ENCODE data around the gene IGSF8.
"Not testable (repeated sequence)": the region's sequence is repeated elsewhere in the genome, so short reads cannot be mapped to it uniquely, and the experiment has no call there.

The IGSF8 gene

GRCh38 chr1:160062230-160062532 is 36.2 kb downstream of the IGSF8 start:
- no peak for DNase-seq

DNA sequence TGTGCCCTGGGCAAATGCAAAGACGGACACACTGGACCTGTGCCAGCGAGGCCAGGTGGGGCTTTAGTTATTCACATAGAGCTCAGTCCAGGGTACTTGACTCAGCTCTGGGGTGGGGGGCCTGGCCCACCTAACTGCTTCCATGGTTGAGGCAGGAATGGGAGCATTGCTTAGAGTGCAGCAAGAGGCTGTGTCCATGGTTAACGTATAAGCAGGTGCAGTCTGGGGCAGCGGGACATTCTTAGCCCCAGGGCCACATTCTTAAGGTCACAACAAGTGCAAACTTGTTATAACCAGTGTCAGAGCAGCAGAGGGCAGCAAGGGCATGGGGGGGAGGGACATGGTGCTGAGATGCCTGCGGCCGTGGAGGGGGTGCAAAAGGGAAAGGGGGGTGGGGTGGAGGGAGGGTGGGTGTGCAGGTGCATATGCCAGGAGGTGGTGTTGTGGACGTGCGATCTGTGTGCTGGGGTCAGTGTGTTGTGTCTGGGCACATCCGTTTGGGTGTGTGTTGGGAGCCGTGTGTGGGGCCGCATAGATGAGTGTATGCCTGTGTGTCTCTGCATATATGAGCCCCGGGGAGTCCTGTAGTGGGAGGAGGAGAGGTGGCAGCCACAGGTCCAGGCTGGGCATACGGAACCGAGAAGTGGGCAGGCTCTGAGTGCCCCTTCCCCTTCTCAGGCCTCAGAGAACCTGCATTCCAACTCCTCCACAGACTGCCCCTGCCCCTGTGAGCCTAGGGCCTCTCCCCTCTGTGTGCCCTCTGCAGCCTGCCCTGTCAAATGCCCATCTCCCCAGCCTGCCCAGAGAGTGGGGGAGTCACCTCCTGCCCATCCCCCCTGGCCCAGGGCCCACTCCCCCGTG is 36.8 kb downstream of the IGSF8 start:
- no peak for DNase-seq

DNA sequence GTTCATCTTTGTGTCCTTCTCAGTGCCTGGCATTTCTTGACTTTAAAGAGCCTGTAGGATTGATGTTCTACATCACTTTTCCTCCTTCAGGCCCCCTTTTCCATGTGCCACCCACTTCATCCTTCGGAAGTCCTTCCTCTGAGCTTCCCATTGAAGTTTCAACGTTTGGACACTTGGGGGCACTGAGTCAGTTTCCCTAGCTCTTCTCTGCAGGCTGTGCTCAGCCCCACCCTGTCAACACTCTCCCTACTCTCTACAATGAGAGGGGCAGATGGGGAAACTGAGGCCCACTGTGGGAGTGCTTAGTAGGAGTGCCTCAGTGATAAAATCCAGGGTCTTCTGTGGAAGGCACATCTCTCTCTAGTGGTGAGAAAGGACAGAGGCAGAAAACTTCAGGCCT is 40.3 kb downstream of the IGSF8 start:
- no peak for DNase-seq

- no peak for DNase-seq
Observed at GRCh38 chr1:160056648-160057169, 41.7 kb downstream of the IGSF8 start.

- no peak for DNase-seq
Observed at GRCh38 chr1:160053548-160054365, 44.7 kb downstream of the IGSF8 start.

- DNase-seq, result no peak
Observed at GRCh38 chr1:160052936-160053335, 45.5 kb downstream of the IGSF8 start.

DNA sequence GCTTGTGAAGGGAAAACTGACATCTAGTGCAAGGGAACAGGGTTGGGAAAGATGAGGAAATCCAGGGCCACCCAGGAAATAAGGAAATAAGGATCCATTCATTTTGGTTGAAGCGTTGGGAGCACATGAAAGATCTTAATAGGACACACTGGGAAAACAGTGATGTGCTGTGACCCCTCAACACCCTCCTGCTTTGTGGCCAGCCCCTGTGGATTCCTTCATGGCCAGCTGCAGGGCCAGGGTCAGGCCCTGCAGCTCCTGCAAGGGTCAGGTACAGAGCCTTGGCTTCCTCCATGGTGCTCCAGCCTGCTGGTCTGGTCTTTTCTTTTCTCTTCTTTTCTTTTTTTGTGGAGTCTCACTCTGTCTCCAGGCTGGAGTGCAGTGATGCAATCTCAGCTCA is 47.8 kb downstream of the IGSF8 start:
- no peak for DNase-seq

- DNase-seq, result not testable (repeated sequence)
Observed at GRCh38 chr1:160050182-160050581, 48.2 kb downstream of the IGSF8 start.

DNA sequence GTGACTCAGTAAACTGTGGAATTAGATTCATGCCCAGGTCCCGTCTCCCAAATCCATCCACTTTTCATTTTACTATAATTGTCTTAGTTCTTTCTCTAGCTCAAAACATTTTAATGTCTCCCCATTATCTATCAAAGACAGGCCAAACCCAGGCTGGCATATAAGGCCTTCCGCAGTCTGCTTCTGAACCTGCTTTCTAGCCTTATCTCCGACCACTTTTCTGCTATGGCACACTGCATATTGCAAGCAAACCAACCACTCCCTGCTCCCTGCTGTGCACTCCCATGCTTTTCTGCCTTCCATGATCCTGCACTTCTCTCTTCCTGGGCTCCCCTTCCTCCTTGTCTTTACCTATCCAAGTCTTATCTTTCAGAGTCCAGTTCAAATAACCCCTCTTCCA is 49.3 kb downstream of the IGSF8 start:
- DNase-seq, result no peak

- no peak for DNase-seq
Observed at GRCh38 chr1:160048335-160048734, 50.1 kb downstream of the IGSF8 start.

GRCh38 chr1:160047111-160047991 is 51.1 kb downstream of the IGSF8 start:
- DNase-seq, result no peak

DNA sequence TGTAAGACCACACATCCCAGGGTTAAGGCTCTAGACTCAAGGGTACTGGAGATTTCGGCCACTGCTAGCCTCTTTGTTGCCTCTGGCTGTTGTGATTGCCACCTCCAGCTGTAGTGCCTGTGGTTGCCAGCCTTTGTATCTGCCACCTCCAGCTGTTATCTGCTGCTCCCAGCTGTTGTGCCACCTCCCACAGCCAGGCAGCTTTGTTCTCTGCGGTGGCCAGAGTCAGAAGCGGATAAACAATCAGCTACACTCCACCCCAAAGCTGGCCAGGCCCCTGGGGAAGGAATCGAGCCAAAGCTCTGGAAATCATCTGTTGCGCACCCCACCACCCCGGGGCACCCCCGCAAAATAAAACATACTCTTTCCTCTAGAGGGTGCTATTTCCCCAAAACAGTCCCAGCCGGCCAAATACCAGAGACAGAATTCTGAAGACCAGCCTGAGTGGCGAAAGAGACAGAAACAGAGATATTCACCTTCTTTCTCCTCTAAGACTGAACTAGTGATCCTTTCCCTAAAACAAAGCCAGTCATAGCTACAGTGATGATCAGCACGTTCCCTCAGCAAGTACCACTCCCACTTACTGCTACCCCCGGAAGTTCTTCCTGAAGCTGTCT is 51.8 kb downstream of the IGSF8 start:
- no peak for DNase-seq

DNA sequence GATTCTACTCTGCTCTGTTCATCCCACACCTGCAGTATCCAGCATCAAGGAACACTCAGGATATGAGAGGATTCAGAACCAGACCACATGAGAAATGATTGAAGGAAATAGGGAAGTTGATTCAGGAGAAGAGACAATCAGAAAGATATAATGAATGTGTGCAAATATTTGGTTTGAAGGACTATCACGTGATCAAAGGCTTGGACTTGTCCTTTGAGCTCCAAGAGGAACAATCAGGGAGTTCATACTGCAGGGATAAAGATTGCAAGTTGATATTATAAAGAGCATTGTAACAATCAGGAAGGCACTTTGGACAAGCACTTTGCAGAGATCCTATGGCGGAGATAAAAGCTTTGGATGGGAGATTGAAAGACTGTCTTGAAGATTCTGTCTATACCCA is 52.8 kb downstream of the IGSF8 start:
- no peak for DNase-seq

GRCh38 chr1:160043543-160043942 is 54.9 kb downstream of the IGSF8 start:
- no peak for DNase-seq

Data from NCI-H748 treated with DMSO at 0.1 percent for 48 hours (cell line).